ENCODE data around the gene MUL1.

The MUL1 gene

DNA sequence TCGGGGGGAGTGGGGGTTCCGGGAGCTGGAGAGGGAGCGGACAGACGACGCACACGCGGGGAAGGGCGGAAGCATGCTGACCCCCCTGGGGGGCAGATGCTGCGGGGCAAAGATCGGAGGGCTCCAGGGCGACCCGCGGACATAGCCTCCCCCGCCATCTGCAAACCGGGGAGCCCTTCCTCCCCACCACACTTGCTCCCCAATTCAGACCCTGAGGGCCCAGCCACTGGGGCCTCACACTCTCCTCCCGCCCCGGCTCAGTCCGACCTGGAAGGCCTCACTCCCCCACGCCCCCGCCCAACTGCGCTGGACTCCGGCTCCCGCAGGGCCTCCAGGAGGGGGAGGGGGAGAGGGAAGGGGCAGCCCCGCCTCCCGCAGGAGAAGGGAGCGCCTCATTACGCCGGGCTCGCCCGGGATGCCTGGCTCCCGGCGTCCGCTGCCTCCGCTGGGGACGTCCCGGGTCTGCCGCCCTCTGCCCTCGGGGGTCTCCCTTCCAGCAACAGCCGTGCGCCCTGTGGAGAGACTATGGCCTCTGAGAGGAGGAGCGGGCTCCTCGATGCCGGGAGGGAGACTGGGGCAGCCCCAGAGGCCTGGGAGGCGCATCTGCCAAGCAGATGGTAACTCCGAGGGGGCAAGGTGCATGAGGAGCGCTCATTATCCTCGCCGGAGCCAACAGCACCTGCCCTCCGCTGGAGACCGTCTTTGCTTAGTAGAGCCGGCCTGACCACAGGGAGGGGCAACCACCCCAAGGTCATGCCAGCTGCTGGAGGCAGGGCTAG lies 21.3 kb downstream of the MUL1 start:
- H3K4me3 ChIP-seq (ENCODE audit: low read depth, low read length): peak overlapping the region; percentile 87
- in situ Hi-C loops (cut with HindIII; ENCODE audit: low sequenced_read_pairs): no loop called here
- TF ChIP-seq CTCF (IDR thresholded peaks at IDR 0.05; ENCODE audit: low read depth, low read length, missing control alignments): no peak
- DNase-seq (ENCODE audit: low read depth): no peak

- DNase-seq (ENCODE audit: low read depth): no peak
- in situ Hi-C loops (cut with HindIII; ENCODE audit: low sequenced_read_pairs): no loop called here
- H3K4me3 ChIP-seq (ENCODE audit: low read depth, low read length): peak within 1 kb of the TSS; percentile 87
- TF ChIP-seq CTCF (IDR thresholded peaks at IDR 0.05; ENCODE audit: low read depth, low read length, missing control alignments): no peak
These were observed 22.2 kb downstream of the MUL1 start, which contains the start of gene CAMK2N1 for GRCh38 chr1:20485527-20486456. CAMK2N1 (minus strand) TSS chr1:20486210; CDS start chr1:20485379, 831 bp downstream.

- H3K4me3 ChIP-seq (ENCODE audit: low read depth, low read length): peak overlapping the region; percentile 87
- no peak for TF ChIP-seq CTCF (IDR thresholded peaks at IDR 0.05; ENCODE audit: low read depth, low read length, missing control alignments)
- no peak for DNase-seq (ENCODE audit: low read depth)
- in situ Hi-C loops (cut with HindIII; ENCODE audit: low sequenced_read_pairs): no loop called here
These were observed 23.2 kb downstream of the MUL1 start for GRCh38 chr1:20484519-20485462.

DNA sequence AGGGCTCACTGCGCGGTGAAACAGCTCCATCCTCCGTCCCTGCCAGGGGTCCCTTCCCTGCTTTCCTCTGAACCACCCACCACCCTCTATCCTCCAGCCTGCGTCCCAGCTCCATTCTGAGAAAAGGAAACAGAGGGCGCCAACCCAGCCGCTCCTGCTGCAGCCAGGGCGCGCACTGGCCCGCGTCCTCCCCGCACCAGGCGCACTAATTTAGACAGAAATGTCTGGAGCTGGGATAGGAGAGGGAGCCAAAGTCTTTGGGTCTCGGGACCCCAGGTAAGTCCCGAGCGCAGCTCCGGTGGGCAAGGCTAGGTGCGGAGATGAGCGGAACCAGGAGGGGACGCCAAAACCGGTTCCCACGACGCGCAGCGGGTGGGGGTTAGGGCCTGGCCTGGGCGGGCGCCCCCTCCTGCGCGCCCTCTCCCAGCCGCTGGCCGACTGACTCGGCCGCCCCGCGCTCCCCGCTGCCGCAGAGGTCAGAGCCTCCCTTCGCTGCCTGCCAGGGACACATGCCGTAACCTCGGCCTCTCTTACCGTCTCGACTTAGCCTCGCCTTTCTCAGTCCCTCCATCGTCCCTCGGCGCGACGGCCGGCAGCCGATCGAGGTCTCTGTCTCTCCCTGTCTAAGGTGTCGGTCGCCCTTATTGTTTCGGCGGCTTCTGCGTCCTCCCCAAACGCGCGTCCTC lies 24.0 kb downstream of the MUL1 start:
- peak; percentile 25 for TF ChIP-seq CTCF (IDR thresholded peaks at IDR 0.05; ENCODE audit: low read depth, low read length, missing control alignments)
- no peak for DNase-seq (ENCODE audit: low read depth)
- in situ Hi-C loops (cut with HindIII; ENCODE audit: low sequenced_read_pairs): no loop called here
- H3K4me3 ChIP-seq (ENCODE audit: low read depth, low read length): peak overlapping the region; percentile 87

DNA sequence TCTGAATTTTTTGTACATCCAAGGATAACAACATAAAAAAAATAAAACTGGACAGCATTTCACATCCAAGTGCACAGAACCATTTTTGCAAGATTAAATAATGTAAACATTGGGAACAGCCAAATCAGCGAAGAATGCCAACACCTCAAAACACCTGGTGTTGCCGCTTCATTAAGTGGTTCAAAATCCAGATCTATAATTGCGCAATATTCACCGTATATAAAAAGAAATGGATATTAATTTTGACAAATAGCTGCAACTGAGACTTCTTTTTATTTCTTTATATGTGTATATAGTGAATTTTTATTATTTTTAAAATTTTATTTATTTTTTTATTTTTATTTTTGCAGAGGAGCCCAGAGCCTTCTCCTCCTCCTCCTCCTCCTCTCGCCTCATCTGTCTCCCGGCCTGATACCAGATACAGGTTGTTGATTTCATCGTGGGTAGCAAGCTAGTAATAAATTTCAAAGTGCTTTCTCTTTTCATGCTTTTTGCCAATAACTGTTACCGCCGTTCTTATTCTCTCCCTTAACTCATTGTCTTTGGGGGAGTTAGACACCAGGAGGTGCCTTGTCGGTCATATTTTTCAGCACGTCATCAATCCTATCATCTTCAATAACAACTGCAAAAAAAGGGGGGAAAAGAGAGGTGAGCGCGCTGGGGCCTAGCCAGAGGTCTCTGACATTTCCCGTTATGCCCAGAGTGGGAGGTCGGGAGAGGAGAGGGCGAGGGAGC lies 24.7 kb downstream of the MUL1 start:
- no peak for TF ChIP-seq CTCF (IDR thresholded peaks at IDR 0.05; ENCODE audit: low read depth, low read length, missing control alignments)
- no peak for DNase-seq (ENCODE audit: low read depth)
- in situ Hi-C loops (cut with HindIII; ENCODE audit: low sequenced_read_pairs): no loop called here
- peak overlapping the region; percentile 87 for H3K4me3 ChIP-seq (ENCODE audit: low read depth, low read length)

Measured in astrocyte of the cerebellum (primary cell).